Activated T-helper 1 cell treated with anti-CD3 and anti-CD28 coated beads, Interleukin-12 subunit alpha, Interleukin-12 subunit beta, Interleukin-2, Interleukin-4 antibody, amounts not matched to agents 30 ng/mL and 10 ng/mL and 1 ng/mL, durations not matched to agents 14 hours and 24 hours and 36 hours (primary cell): Measurements from ENCODE around the gene ANKRD16. TPM values are rescaled to one million over a fixed set of nuclear protein-coding genes. Genes with fewer than 3 reads are reported as not detected.
A peak's percentile ranks its signal among the peaks of the same experiment; 100 is the strongest.
"Not testable (repeated sequence)": the region's sequence is repeated elsewhere in the genome, so short reads cannot be mapped to it uniquely, and the experiment has no call there.

ENCODE experiments used
- DNase-seq: peaks from one replicate; pipeline ENCODE4 v3.0.0; 2021; ENCODE audit warnings: low spot score
- H3K27ac Mint-ChIP-seq: one replicate; pipeline ENCODE4 v1.8.0; 2021; ENCODE audit warnings: mild to moderate bottlenecking, mixed read lengths
- H3K27me3 Mint-ChIP-seq: one replicate; pipeline ENCODE4 v1.8.0; 2022; ENCODE audit warnings: mild to moderate bottlenecking, moderate library complexity, mixed read lengths; ENCODE audit not compliant: insufficient read depth
- H3K36me3 Mint-ChIP-seq: one replicate; pipeline ENCODE4 v1.8.0; 2021; ENCODE audit warnings: low read depth, mixed read lengths
- H3K4me1 Mint-ChIP-seq: one replicate; pipeline ENCODE4 v1.8.0; 2021; ENCODE audit warnings: low read depth, mixed read lengths
- H3K4me3 Mint-ChIP-seq: one replicate; pipeline ENCODE4 v1.8.0; 2021; ENCODE audit warnings: mild to moderate bottlenecking, moderate library complexity, mixed read lengths
- H3K9me3 Mint-ChIP-seq: one replicate; pipeline ENCODE4 v1.8.0; 2021; ENCODE audit warnings: mixed read lengths
- intact Hi-C: fragments of 100-400 bp; cut with micrococcal nuclease; formaldehyde crosslinking; loops from one replicate; pipeline ENCODE4 v1.15.1; 2024
- total RNA-seq: library from RNA; stranded (reverse); gene quantifications from 2 replicates; pipeline ENCODE4 v1.2.3, GENCODE V29; 2022

ANKRD16 gene
- total RNA-seq, 1 donor from 2014 or later, result 11.3 TPM

DNA sequence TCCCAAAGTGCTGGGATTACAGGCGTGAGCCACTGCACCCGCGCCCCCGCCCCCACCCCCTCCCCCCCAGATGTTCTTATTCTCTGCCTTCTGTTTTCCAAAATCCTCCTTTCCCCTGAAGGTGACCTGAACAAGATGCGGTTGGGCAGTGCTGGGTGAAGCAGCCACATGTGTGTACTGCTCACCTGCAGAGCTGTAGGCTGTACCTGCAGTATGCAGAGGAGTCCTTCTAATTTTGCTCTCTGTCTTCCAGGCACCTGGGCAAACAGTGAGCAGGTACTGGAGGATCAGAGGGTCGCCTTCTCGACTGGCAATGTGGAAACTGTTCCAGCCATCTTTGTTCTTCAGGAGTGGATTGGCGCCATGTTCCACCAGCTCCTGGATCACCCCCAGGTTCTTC, 2.1 kb downstream of the ANKRD16 start:
- H3K27ac Mint-ChIP-seq, result no peak overlapping the region
- intact Hi-C loops, result loop anchor here (2.0 to 5.0 kb wide), 3 partner anchors 123 to 440 kb away; partner anchors contain the start of gene RBM17
- DNase-seq, result no peak
- H3K36me3 Mint-ChIP-seq, result peaks cover 19% of the 10 kb centered on the region
- H3K4me3 Mint-ChIP-seq, result peak overlapping the region; percentile 91
- H3K27me3 Mint-ChIP-seq, result no peaks in the 10 kb centered on the region
- H3K9me3 Mint-ChIP-seq, result no peaks in the 10 kb centered on the region
- peaks cover 39% of the 10 kb centered on the region for H3K4me1 Mint-ChIP-seq

DNA sequence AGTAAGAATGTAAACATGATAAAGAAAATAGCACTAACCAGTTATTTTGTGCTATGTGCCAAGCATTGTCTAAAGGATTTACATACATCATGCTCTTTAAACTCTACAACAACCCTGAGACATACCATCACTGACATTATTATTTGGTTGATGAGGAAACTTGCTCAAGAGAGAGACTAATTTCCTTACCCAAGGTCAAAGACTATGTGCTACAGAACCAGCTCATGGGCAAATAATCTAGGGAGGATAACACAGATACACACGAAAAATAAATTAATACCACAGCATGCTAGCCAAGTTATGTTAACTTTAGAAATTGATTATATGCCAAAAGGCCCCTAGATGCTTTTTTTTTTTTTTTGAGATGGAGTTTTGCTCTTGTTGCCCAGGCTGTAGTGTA, 2.7 kb downstream of the ANKRD16 start:
- Mint-ChIP-seq H3K4me3 (peak overlapping the region; percentile 5), H3K27me3 (no peaks in the 10 kb centered on the region), H3K4me1 (peaks cover 32% of the 10 kb centered on the region), H3K36me3 (peaks cover 21% of the 10 kb centered on the region), H3K27ac (no peak overlapping the region), H3K9me3 (no peaks in the 10 kb centered on the region)
- intact Hi-C loops, result loop anchor here (5.0 kb wide), 1 partner anchor 440 kb away; no protein-coding TSS in a partner anchor
- no peak for DNase-seq

DNA sequence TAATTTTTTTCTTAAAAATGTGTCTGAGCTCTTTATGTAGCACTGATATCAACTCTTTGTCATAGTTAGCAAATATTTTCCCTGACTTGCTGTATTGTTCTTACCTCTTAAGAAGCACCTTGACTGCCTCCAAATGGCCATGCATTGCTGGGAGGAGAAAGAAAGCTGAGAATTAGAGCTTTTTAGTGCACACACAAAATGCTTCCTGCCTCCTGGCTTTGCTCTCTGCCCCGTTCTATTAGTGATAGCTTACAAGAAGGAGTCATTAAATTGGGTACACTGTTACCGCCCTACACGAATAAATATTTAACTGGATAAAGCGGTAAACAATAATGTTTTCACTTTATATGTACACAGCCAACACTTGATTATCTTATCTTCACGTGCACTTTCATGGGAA, 4.1 kb downstream of the ANKRD16 start:
- H3K4me3 Mint-ChIP-seq, result no peak overlapping the region
- H3K36me3 Mint-ChIP-seq, result peaks cover 24% of the 10 kb centered on the region
- H3K27ac Mint-ChIP-seq, result no peak overlapping the region
- H3K4me1 Mint-ChIP-seq, result peaks cover 21% of the 10 kb centered on the region
- DNase-seq, result no peak
- intact Hi-C loops, result loop anchor here (5.0 kb wide), 1 partner anchor 438 kb away; no protein-coding TSS in a partner anchor
- no peaks in the 10 kb centered on the region for H3K27me3 Mint-ChIP-seq
- H3K9me3 Mint-ChIP-seq, result no peaks in the 10 kb centered on the region

DNA sequence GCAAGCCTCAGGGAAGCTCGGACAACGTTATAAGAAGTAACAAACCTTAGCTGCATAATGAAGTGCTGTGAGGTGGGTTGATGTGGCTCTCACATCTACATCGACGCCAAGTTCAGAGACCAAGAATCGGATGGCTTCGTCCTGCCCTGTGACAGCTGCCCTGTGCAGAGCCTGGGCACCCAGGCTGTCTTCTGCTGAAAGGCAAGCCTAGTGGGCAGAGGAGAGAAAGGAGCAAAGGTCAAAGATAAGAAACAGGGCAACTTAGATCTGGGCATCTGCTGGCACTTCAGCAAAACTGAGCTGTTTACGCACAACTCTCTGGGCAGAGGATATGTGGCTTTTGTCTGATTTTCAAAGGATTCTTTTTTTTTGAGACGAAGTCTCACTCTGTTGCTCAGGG, 6.7 kb downstream of the ANKRD16 start:
- peaks cover 10% of the 10 kb centered on the region for H3K4me1 Mint-ChIP-seq
- H3K36me3 Mint-ChIP-seq, result peaks cover 27% of the 10 kb centered on the region
- H3K27ac Mint-ChIP-seq, result no peak overlapping the region
- DNase-seq, result no peak
- no peaks in the 10 kb centered on the region for H3K9me3 Mint-ChIP-seq
- H3K27me3 Mint-ChIP-seq, result no peaks in the 10 kb centered on the region
- no peak overlapping the region for H3K4me3 Mint-ChIP-seq
- intact Hi-C loops, result no loop called here

DNA sequence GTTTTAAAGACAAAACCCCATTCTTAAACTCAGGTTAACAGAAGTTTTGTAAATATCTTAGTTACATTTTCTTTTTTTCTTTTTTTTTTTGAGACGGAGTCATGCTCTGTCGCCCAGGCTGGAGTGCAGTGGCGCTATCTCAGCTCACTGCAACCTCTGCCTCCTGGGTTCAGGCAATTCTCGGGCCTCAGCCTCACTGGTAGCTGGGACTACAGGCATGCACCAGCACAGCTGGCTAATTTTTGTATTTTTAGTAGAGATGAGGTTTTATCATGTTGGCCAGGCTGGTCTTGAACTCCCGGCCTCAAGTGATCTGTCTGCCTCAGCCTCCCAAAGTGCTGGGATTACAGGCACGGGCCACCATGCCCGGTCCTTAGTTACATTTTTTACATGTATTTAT, 12.7 kb downstream of the ANKRD16 start:
- intact Hi-C loops, H3K27ac Mint-ChIP-seq, H3K4me1 Mint-ChIP-seq, H3K27me3 Mint-ChIP-seq, H3K4me3 Mint-ChIP-seq, H3K9me3 Mint-ChIP-seq, DNase-seq: not testable (repeated sequence)
- H3K36me3 Mint-ChIP-seq, result peaks cover 18% of the 10 kb centered on the region

DNA sequence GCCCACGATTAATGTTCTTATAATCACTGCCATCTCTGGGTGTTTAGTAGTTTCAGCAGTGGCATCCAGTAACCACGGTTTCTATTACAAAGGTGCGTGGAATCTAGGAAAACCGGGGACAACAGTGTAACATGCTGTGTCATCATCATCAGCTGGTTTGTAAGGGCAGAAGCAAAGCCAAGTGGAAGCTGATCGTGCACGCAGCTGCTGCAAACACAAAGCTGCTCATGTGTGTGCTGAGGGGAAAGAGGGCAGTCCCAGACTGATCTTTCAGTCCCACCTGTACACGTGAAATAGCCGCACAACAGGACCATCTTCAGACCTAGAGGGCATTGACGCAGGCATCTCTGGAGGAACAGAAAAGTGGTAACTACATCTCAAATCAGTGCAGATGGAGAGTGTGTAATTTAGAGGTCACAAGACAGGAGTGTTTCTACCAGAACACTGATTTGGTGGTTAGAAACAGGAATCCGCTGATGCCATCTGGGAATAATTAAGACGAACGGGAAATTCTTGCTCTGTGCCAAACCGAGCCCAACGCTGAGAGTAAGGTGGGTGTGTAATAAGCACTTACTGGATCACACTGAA, 13.4 kb downstream of the ANKRD16 start:
- DNase-seq, result no peak
- no peaks in the 10 kb centered on the region for H3K9me3 Mint-ChIP-seq
- H3K4me1 Mint-ChIP-seq, result peaks cover 6% of the 10 kb centered on the region
- intact Hi-C loops, result no loop called here
- peaks cover 16% of the 10 kb centered on the region for H3K36me3 Mint-ChIP-seq
- H3K27me3 Mint-ChIP-seq, result no peaks in the 10 kb centered on the region
- H3K27ac Mint-ChIP-seq, result no peak overlapping the region
- H3K4me3 Mint-ChIP-seq, result no peak overlapping the region

DNA sequence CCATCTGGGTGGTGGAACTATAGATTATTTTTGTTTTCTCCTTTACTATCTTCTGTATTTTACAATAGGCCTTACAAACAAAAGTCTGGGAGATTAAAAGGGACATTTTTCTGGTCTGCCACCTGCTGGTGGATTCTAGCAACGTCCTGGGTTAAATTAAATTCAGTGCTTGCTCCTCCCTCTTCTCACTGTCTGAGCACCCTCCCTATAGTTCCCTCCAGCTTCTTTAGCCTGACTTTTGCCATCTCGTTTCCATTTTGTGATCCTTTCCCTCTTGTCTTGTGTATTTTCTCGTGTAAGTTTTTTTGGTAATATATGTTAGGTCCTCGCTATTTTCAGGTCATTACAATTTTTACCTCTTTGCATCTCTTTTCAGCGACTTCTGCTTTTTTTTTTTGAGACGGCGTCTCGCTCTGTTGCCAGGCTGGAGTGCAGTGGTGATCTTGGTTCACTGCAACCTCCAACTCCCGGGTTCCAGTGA, 16.1 kb downstream of the ANKRD16 start:
- peaks cover 5% of the 10 kb centered on the region for H3K9me3 Mint-ChIP-seq
- peak; percentile 59 for DNase-seq
- peak overlapping the region; percentile 43 for H3K4me3 Mint-ChIP-seq
- H3K27ac Mint-ChIP-seq, result no peak overlapping the region
- intact Hi-C loops, result loop anchor here (1.0 kb wide), 7 partner anchors 16 to 431 kb away; partner anchors contain the start of gene ANKRD16
- peaks cover 12% of the 10 kb centered on the region for H3K36me3 Mint-ChIP-seq
- H3K4me1 Mint-ChIP-seq, result peaks cover 6% of the 10 kb centered on the region
- H3K27me3 Mint-ChIP-seq, result no peaks in the 10 kb centered on the region

DNA sequence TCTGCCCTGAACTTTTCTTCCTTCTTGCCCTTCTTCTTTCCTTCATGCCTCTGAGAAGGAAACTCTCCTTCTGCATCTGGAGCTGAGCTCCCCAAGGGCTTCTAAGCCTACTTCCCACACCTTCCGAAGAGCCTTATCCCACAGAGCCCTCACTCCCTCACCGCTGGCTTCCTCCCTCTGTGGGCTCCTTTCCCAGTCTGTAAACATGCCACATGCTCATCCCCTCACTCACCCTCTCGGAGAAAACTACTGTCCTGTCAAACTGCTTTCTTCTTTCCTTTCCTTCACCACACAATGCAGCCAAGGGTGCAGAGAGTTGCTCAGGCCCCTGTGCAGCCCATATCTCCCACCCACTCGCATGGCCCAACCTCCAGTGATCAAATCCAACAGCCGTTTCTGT, 18.1 kb downstream of the ANKRD16 start:
- Mint-ChIP-seq H3K9me3 (peaks cover 6% of the 10 kb centered on the region), H3K4me1 (peaks cover 11% of the 10 kb centered on the region), H3K27me3 (no peaks in the 10 kb centered on the region), H3K36me3 (peaks cover 4% of the 10 kb centered on the region), H3K4me3 (no peak overlapping the region), H3K27ac (no peak overlapping the region)
- no peak for DNase-seq
- intact Hi-C loops, result no loop called here

DNA sequence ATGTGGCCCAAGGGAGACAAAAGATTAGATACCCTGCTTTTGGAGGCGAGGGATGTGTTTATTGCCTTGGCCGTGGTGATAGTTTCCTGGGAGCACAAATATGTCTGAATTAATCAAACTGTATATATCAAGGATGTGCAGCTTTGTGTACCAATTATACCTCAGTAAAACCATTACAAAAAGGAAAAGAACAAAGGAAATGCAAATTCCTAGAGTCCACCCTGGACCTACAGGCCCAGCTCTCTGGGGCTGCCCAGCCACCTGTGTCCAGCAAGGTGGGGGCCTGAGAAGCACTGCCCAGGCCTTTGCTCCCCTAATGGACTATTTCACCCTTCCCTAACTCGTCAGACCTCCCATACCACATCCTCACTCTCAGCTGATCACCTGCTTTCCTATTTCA, 20.5 kb downstream of the ANKRD16 start:
- H3K27me3 Mint-ChIP-seq, result no peaks in the 10 kb centered on the region
- H3K36me3 Mint-ChIP-seq, result no peaks in the 10 kb centered on the region
- intact Hi-C loops, result no loop called here
- H3K27ac Mint-ChIP-seq, result no peak overlapping the region
- no peak for DNase-seq
- peaks cover 16% of the 10 kb centered on the region for H3K4me1 Mint-ChIP-seq
- no peak overlapping the region for H3K4me3 Mint-ChIP-seq
- H3K9me3 Mint-ChIP-seq, result peaks cover 6% of the 10 kb centered on the region

DNA sequence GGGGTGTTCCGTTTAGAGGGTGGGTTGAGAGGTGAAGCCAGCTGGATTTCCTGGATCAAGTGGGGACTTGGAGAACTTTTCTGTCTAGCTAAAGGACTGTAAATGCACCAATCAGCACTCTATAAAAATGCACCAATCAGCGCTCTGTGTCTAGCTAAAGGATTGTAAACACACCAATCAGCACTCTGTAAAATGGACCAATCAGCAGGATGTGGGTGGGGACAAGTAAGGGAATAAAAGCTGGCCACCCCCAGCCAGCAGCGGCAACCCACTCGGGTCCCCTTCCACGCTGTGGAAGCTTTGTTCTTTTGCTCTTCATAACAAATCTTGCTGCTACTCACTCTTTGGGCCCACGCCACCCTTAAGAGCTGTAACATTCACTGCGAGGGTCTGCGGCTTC, 21.3 kb downstream of the ANKRD16 start:
- DNase-seq, H3K36me3 Mint-ChIP-seq, H3K27me3 Mint-ChIP-seq, H3K9me3 Mint-ChIP-seq, H3K27ac Mint-ChIP-seq, intact Hi-C loops, H3K4me3 Mint-ChIP-seq: not testable (repeated sequence)
- peaks cover 11% of the 10 kb centered on the region for H3K4me1 Mint-ChIP-seq

DNA sequence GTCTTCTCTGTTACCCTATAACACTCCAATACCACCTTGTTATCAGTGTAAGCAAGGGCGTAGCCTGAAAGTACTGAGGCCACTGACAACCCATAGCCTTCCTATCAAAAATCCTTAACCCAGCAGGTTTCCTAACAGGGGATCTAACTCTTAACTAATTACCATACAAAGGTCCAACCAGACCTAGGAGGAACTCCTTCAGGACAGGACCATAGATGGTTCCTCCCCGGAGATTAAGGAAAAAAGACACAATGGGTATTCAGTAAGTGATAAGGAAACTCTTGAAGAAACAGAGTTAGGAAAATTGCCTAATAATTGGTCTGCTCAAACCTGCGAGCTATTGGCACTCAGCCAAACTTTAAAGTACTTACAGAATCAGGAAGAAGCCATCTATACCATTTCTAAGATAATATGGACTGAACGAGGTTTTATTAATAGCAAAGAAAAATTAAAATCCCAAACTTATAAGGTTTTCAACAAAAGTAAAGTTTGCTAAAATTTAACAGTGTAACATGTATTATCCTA, 22.5 kb downstream of the ANKRD16 start:
- H3K4me3 Mint-ChIP-seq, H3K4me1 Mint-ChIP-seq, H3K36me3 Mint-ChIP-seq, H3K27ac Mint-ChIP-seq, H3K27me3 Mint-ChIP-seq, DNase-seq, intact Hi-C loops, H3K9me3 Mint-ChIP-seq: not testable (repeated sequence)

DNA sequence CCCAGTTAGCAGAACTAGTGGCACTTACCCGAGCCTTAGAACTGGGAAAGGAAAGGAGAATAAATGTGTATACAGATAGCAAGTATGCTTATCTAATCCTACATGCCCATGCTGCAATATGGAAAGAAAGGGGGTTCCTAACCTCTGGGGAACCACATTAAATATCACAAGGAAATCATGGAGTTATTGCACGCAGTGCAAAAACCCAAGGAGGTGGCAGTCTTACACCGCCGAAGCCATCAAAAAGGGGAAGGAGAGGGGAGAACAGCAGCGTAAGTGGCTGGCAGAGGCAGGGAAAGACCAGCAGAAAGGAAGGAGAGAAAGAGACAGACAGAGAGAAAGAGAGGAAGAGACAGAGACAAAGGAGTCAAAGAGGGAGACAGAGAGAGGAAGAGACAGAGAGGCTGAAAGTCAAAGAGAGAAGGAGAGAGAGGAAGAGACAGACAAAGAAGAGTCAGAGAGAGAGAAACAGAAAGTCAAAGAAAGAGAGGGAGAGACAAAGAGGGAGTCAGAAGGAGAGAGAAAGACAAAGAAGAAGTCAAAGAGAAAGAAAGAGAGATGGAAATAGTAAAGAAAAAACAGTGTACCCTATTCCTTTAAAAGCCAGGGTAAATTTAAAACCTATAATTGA, 23.1 kb downstream of the ANKRD16 start:
- H3K9me3 Mint-ChIP-seq, H3K27ac Mint-ChIP-seq, H3K4me1 Mint-ChIP-seq, H3K36me3 Mint-ChIP-seq, intact Hi-C loops, H3K27me3 Mint-ChIP-seq, H3K4me3 Mint-ChIP-seq, DNase-seq: not testable (repeated sequence)

DNA sequence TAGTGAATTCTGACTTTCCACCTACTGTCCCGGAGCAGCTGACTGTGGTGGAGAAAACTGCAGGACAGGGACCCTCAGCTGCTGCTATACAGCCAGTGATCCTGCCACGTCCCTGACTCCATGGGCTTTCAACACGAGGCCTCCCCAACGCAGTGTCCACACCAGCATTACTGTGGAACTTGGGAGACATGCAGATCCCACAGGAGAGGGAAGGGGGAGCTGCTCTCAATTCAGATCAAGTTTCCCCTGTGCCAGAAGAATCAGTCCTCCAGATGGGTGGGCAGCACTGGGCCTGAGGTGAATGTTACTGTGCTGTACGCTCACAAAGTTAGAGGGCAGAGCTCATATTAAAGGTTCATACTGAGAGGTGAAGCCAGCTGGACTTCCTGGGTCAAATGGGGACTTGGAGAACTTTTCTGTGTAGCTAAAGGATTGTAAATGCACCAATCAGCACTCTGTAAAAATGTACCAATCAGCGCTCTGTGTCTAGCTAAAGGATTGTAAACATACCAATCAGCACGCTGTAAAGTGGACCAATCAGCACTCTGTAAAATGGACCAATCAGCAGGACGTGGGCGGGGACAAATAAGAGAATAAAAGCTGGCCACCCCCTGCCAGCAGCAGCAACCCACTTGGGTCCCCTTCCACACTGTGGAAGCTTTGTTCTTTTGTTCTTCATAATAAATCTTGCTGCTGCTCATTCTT, 26.6 kb downstream of the ANKRD16 start:
- H3K4me3 Mint-ChIP-seq, H3K36me3 Mint-ChIP-seq, H3K9me3 Mint-ChIP-seq, H3K4me1 Mint-ChIP-seq, H3K27ac Mint-ChIP-seq, H3K27me3 Mint-ChIP-seq, DNase-seq, intact Hi-C loops: not testable (repeated sequence)
